GM19193 (cell line): Measurements from ENCODE around the gene ZNFX1.

Experiments
- POLR2A ChIP-seq: IDR thresholded peaks from 4 replicates; pipeline ENCODE4 v1.6.1; 2011; ENCODE audit not compliant: insufficient read depth, insufficient read length; ENCODE audit errors: extremely low read depth

The ZNFX1 gene

GRCh38 chr20:49283703-49284625, 6.1 kb upstream of the ZNFX1 start:
- TF ChIP-seq POLR2A = peak; percentile 18

DNA sequence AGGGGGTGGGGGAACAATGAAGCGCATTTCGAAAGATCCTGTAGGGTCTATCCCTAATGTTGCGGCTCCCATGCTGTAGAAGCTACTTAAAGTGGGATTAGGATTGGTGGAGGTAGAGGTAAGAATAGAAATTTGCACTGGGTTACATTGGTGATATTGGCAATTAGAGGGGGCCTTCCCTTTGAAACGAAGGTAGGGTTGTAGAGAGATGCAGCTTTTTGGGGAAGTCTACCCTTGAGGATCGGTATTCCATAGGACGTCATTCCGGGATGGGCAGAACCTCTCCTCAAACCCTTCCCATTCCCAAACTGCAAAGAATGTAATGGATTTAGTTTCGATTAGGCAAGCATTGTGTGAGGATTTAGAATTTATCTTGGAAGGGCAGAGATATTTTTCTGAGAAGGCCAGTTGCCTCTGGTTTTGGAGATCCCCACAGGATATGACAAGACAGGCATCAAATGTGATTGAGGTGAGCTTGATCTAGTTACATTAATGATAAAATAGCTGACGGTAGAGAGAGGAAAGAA, 5.4 kb upstream of the ZNFX1 start:
- no peak for TF ChIP-seq POLR2A

- TF ChIP-seq POLR2A = no peak
Measured at GRCh38 chr20:49282584-49283171, 4.8 kb upstream of the ZNFX1 start.

- TF ChIP-seq POLR2A = no peak
Measured at GRCh38 chr20:49281913-49282467, 4.1 kb upstream of the ZNFX1 start.

DNA sequence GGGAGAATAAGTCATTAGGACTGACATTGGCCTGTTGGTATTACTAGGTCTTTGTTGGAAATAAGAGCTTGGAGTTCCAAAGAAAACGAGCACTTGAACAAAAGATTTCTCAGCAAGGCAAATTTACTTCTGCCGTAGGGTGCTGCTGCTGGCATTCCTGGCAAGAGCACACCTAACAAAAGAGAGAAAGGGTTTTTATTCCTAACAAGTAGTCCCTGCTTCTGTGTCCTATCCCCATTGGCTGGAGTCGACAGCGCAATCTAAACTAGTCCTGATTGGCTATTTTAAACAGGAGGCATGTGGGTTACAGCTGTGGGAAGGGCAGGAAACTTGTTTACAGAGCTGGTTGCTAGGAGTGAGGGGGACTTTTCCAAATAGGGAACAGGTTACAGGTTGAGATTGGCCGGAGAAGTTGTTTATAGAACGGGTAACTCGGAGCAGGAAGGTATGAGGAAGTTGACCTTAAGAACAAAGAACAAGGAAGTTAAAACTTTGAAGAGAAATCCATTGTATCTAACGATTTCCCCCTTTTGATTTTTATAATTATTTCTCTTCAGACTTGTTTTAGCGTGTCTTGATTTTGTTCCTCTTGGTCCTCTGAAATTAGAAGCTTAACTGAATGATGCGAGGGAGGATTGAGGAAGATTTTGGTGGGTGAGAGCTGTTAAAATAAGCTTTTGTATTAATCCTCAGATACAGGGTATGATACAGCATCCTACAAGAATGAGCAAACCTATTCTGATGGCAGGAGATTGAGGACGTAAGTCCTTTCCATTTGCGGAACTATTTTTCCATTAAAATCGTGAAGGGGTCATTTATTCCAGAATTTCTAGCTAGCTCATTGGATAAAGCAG, 3.4 kb upstream of the ZNFX1 start:
- TF ChIP-seq POLR2A = no peak

DNA sequence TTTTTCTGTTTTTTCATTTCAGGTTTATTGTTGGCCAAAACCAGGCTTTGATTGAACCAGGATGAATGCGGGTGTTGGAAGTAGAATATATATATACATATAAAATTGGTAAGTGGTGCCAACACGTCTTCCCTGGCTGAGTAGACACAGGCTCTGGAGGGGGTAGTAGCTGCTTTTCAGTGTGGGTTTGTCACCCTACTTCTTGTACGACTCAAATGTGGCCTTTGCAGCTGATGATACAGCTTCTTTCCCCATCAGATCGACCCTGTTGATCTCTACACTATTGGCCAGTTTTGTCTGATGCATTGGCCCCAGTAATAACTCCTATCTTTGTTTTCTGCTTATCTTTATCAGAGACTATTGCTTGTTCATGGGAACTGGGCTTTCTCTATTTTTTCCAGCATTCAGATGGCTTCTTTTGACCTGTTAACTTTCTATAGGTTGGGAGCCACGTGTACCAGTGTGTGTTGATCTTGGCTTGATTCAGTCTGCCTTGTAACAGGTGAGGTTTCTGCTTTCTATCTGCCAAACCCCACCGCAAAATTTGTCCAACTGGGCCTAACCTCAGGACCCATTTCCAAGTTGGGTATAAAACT, 2.7 kb upstream of the ZNFX1 start:
- no peak for TF ChIP-seq POLR2A

DNA sequence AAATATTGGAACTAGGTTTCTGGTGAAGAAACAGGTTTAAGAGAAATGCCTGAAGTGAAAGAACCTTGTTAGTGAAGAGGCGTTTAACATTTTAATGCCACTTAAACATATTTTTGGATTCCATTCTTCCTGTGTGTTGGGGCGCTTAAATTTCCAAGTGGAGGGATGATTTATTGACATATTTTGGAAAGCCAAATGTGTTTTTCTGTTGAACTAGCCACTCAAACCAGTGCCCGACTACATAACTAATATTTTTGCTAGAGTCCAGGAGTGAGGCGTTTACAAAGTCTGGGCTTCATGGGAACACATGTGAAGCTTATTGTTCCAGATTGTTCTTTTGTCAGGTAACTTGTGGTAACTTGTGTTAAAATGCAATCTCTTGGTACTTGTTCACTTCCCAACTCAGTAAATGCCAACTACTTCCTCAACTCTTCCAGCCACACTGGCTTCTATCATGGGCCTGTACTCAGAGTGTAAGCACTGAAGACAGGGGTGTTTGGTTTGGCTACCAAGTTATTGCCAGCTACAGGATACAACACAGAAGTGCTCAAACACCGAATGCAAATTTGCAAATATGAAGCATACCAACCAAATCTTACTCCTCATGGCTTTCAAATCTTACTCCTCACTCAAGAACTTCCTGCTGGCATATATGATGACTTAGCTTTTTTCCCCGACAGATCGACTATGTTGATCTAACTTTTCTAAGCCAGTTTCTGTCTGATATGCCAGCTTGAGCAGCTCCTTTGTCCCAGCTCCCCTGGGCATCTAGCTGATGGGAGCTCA, 2.0 kb upstream of the ZNFX1 start:
- TF ChIP-seq POLR2A = no peak

DNA sequence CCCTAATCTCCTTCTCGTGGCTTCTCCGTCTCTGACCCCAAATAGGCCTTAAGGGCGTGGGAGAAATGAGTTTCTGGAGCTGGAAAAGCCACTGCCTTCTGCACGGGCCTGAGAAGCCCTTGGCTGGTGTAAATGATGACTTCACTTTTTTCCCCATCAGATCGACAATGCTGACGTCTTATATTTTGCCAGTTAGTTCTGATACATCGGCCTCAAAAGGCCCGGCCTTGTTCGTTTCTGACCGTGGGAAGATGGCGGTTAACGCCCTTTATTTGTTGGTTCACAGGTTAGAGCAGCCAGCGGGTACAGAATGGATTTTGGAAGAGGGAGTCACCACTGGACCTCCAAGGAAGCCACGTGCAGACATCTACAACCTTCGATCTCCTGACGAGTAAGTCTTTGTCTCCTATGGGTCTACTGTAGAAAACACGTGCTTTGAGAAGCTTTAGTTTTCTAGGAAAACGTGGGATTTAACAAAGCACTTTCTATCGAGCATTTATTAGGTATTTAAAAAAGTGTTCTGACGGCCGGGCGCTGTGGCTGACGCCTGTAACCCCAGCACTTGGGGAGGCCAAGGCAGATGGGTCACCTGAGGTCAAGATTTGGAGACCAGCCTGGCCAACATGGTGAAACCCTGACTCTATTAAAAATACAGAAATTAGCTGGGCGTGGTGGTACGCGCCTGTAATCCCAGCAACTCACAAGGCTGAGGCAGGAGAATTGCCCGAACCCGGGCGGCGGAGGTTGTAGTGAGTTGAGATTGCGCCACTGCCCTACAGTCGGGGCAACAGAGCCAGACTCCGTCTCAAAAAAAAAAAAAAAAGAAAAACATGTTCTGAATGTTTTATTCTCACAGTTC, 1.2 kb upstream of the ZNFX1 start:
- no peak for TF ChIP-seq POLR2A

DNA sequence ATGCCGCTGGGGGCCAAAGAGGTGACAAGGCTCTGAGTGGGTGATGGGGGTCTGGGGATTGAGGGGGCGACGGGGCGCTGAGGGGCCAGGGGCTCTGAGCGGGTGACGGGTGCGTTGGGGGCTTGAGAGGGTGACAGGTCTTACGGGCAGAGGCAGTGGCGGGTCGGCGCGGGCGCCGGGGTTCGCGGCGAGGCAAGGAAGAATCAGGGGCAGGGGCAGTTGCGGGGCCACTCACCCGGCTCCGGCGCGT, 146 bp downstream of the ZNFX1 start:
- TF ChIP-seq POLR2A = peak; percentile 22

- TF ChIP-seq POLR2A = peak; percentile 47
Measured at GRCh38 chr20:49276961-49277785, 684 bp downstream of the ZNFX1 start.

GRCh38 chr20:49276161-49276960, 1.5 kb downstream of the ZNFX1 start:
- TF ChIP-seq POLR2A = no peak
